Measurements from ENCODE around the gene AFG3L2. TPM values are rescaled to one million over a fixed set of nuclear protein-coding genes. Genes with fewer than 3 reads are reported as not detected.
A peak's percentile ranks its signal among the peaks of the same experiment; 100 is the strongest.

Gene AFG3L2
- total RNA-seq, 5 donors from 2014 or later (not counting 1 experiment from before 2014, with no cell fraction given), result 30.6 to 37.4 (median 36.3) TPM

- no peak overlapping the region for H3K27ac Mint-ChIP-seq
- POLR2A ChIA-PET, result no interaction called here
- whole genome bisulfite sequencing (ENCODE audit: insufficient coverage), result 100% methylated on average over 2 of the region's 7 CpGs
Measured at GRCh38 chr18:12335503-12335902, 41.5 kb downstream of the AFG3L2 start.

GRCh38 chr18:12334863-12335262 is 42.2 kb downstream of the AFG3L2 start:
- Histone ChIP-seq H3K27ac (ENCODE audit: low read length) (no peak overlapping the region), H3K36me3 (ENCODE audit: control insufficient read depth in 2 of 2, extremely low read depth in 1 of 2, insufficient read depth in 1 of 2, low read length in 1 of 2) (peaks cover 2 to 40% of the 10 kb centered on the region in 2 donors), H3K4me1 (ENCODE audit: control insufficient read depth in 1 of 2, extremely low read depth in 1 of 2, insufficient read depth in 2 of 2, low read length in 2 of 2) (no peaks in the 10 kb centered on the region), H3K27me3 (replicated peaks in 1 of 2; ENCODE audit: control insufficient read depth in 2 of 2, extremely low read depth in 1 of 2, insufficient read depth in 2 of 2, low read length in 1 of 2) (no peaks in the 10 kb centered on the region), H3K9me3 (no peaks in the 10 kb centered on the region), H3K4me3 (ENCODE audit: control insufficient read depth in 1 of 2, extremely low read depth in 1 of 2, low read length in 1 of 2) (no peak overlapping the region)
- ChIA-PET CTCF (no interaction called here), POLR2A (no interaction called here)
- no peaks in the 10 kb centered on the region for H3K27me3 Mint-ChIP-seq
- DNase-seq (no peak), ATAC-seq (replicated peaks in 1 of 4) (no peak)
- no peaks in the 10 kb centered on the region for H3K9me3 Mint-ChIP-seq
- no peak overlapping the region for H3K4me3 Mint-ChIP-seq
- H3K27ac Mint-ChIP-seq, result no peak overlapping the region
- H3K4me1 Mint-ChIP-seq, result no peaks in the 10 kb centered on the region
- H3K36me3 Mint-ChIP-seq, result peaks cover 43% of the 10 kb centered on the region
- WGBS (ENCODE audit: insufficient coverage), result no CpG with 5 or more reads among the region's 2 CpGs

More at GRCh38 chr18:12335503-12335902, 41.5 kb downstream of the AFG3L2 start:
- H3K9me3 Mint-ChIP-seq, result no peaks in the 10 kb centered on the region
- H3K27me3 ChIP-seq (replicated peaks in 1 of 2; ENCODE audit: control insufficient read depth in 2 of 2, extremely low read depth in 1 of 2, insufficient read depth in 2 of 2, low read length in 1 of 2), result no peaks in the 10 kb centered on the region
- no peak for ATAC-seq (replicated peaks in 1 of 4)
- H3K36me3 Mint-ChIP-seq, result peaks cover 47% of the 10 kb centered on the region
- no peaks in the 10 kb centered on the region for H3K4me1 ChIP-seq (ENCODE audit: control insufficient read depth in 1 of 2, extremely low read depth in 1 of 2, insufficient read depth in 2 of 2, low read length in 2 of 2)
- DNase-seq, result no peak
- H3K4me3 ChIP-seq (ENCODE audit: control insufficient read depth in 1 of 2, extremely low read depth in 1 of 2, low read length in 1 of 2), result no peak overlapping the region
- no peaks in the 10 kb centered on the region for H3K4me1 Mint-ChIP-seq
- no peak overlapping the region for H3K27ac ChIP-seq (ENCODE audit: low read length)
- H3K36me3 ChIP-seq (ENCODE audit: control insufficient read depth in 2 of 2, extremely low read depth in 1 of 2, insufficient read depth in 1 of 2, low read length in 1 of 2), result peaks cover 2 to 44% of the 10 kb centered on the region in 2 donors
- no peaks in the 10 kb centered on the region for H3K9me3 ChIP-seq
- CTCF ChIA-PET, result no interaction called here
- H3K27me3 Mint-ChIP-seq, result no peaks in the 10 kb centered on the region
- H3K4me3 Mint-ChIP-seq, result no peak overlapping the region

- Histone ChIP-seq H3K4me1 (ENCODE audit: control insufficient read depth in 1 of 2, extremely low read depth in 1 of 2, insufficient read depth in 2 of 2, low read length in 2 of 2) (no peaks in the 10 kb centered on the region), H3K36me3 (ENCODE audit: control insufficient read depth in 2 of 2, extremely low read depth in 1 of 2, insufficient read depth in 1 of 2, low read length in 1 of 2) (peaks cover 2 to 42% of the 10 kb centered on the region in 2 donors), H3K4me3 (ENCODE audit: control insufficient read depth in 1 of 2, extremely low read depth in 1 of 2, low read length in 1 of 2) (no peak overlapping the region), H3K27me3 (replicated peaks in 1 of 2; ENCODE audit: control insufficient read depth in 2 of 2, extremely low read depth in 1 of 2, insufficient read depth in 2 of 2, low read length in 1 of 2) (no peaks in the 10 kb centered on the region), H3K27ac (ENCODE audit: low read length) (no peak overlapping the region), H3K9me3 (no peaks in the 10 kb centered on the region)
- ChIA-PET POLR2A (no interaction called here), CTCF (no interaction called here)
- no peaks in the 10 kb centered on the region for H3K4me1 Mint-ChIP-seq
- H3K9me3 Mint-ChIP-seq, result no peaks in the 10 kb centered on the region
- H3K36me3 Mint-ChIP-seq, result peaks cover 45% of the 10 kb centered on the region
- no peak overlapping the region for H3K4me3 Mint-ChIP-seq
- WGBS (ENCODE audit: insufficient coverage), result 100% methylated on average over 2 of the region's 2 CpGs
- ATAC-seq (replicated peaks in 1 of 4) (no peak), DNase-seq (no peak)
- no peaks in the 10 kb centered on the region for H3K27me3 Mint-ChIP-seq
- no peak overlapping the region for H3K27ac Mint-ChIP-seq
Measured at GRCh38 chr18:12334366-12334808, 42.6 kb downstream of the AFG3L2 start.

GRCh38 chr18:12333506-12334290 is 43.3 kb downstream of the AFG3L2 start:
- H3K36me3 ChIP-seq (ENCODE audit: control insufficient read depth in 2 of 2, extremely low read depth in 1 of 2, insufficient read depth in 1 of 2, low read length in 1 of 2), result peaks cover 2 to 45% of the 10 kb centered on the region in 2 donors
- POLR2A ChIA-PET, result no interaction called here
- H3K27ac Mint-ChIP-seq, result no peak overlapping the region

GRCh38 chr18:12330766-12331165 is 46.3 kb downstream of the AFG3L2 start:
- CTCF ChIA-PET, result no interaction called here
- H3K36me3 ChIP-seq (ENCODE audit: control insufficient read depth in 2 of 2, extremely low read depth in 1 of 2, insufficient read depth in 1 of 2, low read length in 1 of 2), result peaks cover 7 to 48% of the 10 kb centered on the region in 2 donors

More at GRCh38 chr18:12333506-12334290, 43.3 kb downstream of the AFG3L2 start:
- Mint-ChIP-seq H3K9me3 (no peaks in the 10 kb centered on the region), H3K4me3 (no peak overlapping the region), H3K4me1 (no peaks in the 10 kb centered on the region), H3K27me3 (no peaks in the 10 kb centered on the region), H3K36me3 (peaks cover 49% of the 10 kb centered on the region)
- Histone ChIP-seq H3K4me1 (ENCODE audit: control insufficient read depth in 1 of 2, extremely low read depth in 1 of 2, insufficient read depth in 2 of 2, low read length in 2 of 2) (no peaks in the 10 kb centered on the region), H3K27me3 (replicated peaks in 1 of 2; ENCODE audit: control insufficient read depth in 2 of 2, extremely low read depth in 1 of 2, insufficient read depth in 2 of 2, low read length in 1 of 2) (no peaks in the 10 kb centered on the region), H3K4me3 (ENCODE audit: control insufficient read depth in 1 of 2, extremely low read depth in 1 of 2, low read length in 1 of 2) (no peak overlapping the region), H3K9me3 (no peaks in the 10 kb centered on the region), H3K27ac (ENCODE audit: low read length) (no peak overlapping the region)
- DNase-seq (no peak), ATAC-seq (replicated peaks in 1 of 4) (peak in 1 of 4 experiments; percentile 7)
- WGBS (ENCODE audit: insufficient coverage), result 95% methylated on average over 6 of the region's 10 CpGs
- CTCF ChIA-PET, result no interaction called here

GRCh38 chr18:12329125-12329698 is 47.8 kb downstream of the AFG3L2 start:
- H3K27ac ChIP-seq (ENCODE audit: low read length), result no peak overlapping the region
- H3K4me1 Mint-ChIP-seq, result peaks cover 0 to 6% (median 5%) of the 10 kb centered on the region in 3 donors
- no peaks in the 10 kb centered on the region for H3K27me3 ChIP-seq (replicated peaks in 1 of 2; ENCODE audit: control insufficient read depth in 2 of 2, extremely low read depth in 1 of 2, insufficient read depth in 2 of 2, low read length in 1 of 2)
- POLR2A ChIA-PET, result interaction anchor here (0.5 kb wide), 2 partner anchors 10 to 339 kb away, joined by 5 to 7 read pairs; no protein-coding TSS in a partner anchor
- peaks cover 54% of the 10 kb centered on the region for H3K36me3 Mint-ChIP-seq
- H3K36me3 ChIP-seq (ENCODE audit: control insufficient read depth in 2 of 2, extremely low read depth in 1 of 2, insufficient read depth in 1 of 2, low read length in 1 of 2), result peaks cover 15 to 48% of the 10 kb centered on the region in 2 donors
- ATAC-seq (replicated peaks in 1 of 4), result no peak
- H3K4me1 ChIP-seq (ENCODE audit: control insufficient read depth in 1 of 2, extremely low read depth in 1 of 2, insufficient read depth in 2 of 2, low read length in 2 of 2), result peaks cover 0 to 5% of the 10 kb centered on the region in 2 experiments
- H3K4me3 ChIP-seq (ENCODE audit: control insufficient read depth in 1 of 2, extremely low read depth in 1 of 2, low read length in 1 of 2), result no peak overlapping the region
- CTCF ChIA-PET, result interaction anchor here (0.9 to 1.3 kb wide), 2 partner anchors 27 to 330 kb away, joined by 4 read pairs; no protein-coding TSS in a partner anchor
- no peak overlapping the region for H3K27ac Mint-ChIP-seq
- 95% methylated on average over 9 of the region's 11 CpGs for WGBS (ENCODE audit: insufficient coverage)
- no peaks in the 10 kb centered on the region for H3K9me3 ChIP-seq
- no peak for DNase-seq
- H3K9me3 Mint-ChIP-seq, result no peaks in the 10 kb centered on the region
- no peak overlapping the region for H3K4me3 Mint-ChIP-seq
- no peaks in the 10 kb centered on the region for H3K27me3 Mint-ChIP-seq

More at GRCh38 chr18:12330766-12331165, 46.3 kb downstream of the AFG3L2 start:
- H3K4me3 ChIP-seq (ENCODE audit: control insufficient read depth in 1 of 2, extremely low read depth in 1 of 2, low read length in 1 of 2), result no peak overlapping the region
- DNase-seq (no peak), ATAC-seq (replicated peaks in 1 of 4) (no peak)
- no peak overlapping the region for H3K27ac ChIP-seq (ENCODE audit: low read length)
- no peaks in the 10 kb centered on the region for H3K9me3 ChIP-seq
- H3K4me3 Mint-ChIP-seq, result no peak overlapping the region
- H3K27me3 ChIP-seq (replicated peaks in 1 of 2; ENCODE audit: control insufficient read depth in 2 of 2, extremely low read depth in 1 of 2, insufficient read depth in 2 of 2, low read length in 1 of 2), result no peaks in the 10 kb centered on the region
- H3K27ac Mint-ChIP-seq, result no peak overlapping the region
- peaks cover 57% of the 10 kb centered on the region for H3K36me3 Mint-ChIP-seq
- H3K4me1 ChIP-seq (ENCODE audit: control insufficient read depth in 1 of 2, extremely low read depth in 1 of 2, insufficient read depth in 2 of 2, low read length in 2 of 2), result peaks cover 0 to 5% of the 10 kb centered on the region in 2 experiments
- POLR2A ChIA-PET, result no interaction called here
- H3K4me1 Mint-ChIP-seq, result peaks cover 0 to 6% (median 5%) of the 10 kb centered on the region in 3 donors
- no peaks in the 10 kb centered on the region for H3K27me3 Mint-ChIP-seq
- whole genome bisulfite sequencing (ENCODE audit: insufficient coverage), result 94% methylated on average over 3 of the region's 4 CpGs
- H3K9me3 Mint-ChIP-seq, result no peaks in the 10 kb centered on the region

All from T-cell (primary cell).